Keratinocyte (primary cell): Measurements from ENCODE around the gene TBC1D9B.

Source experiments
- CTCF ChIP-seq, 3 experiments: IDR thresholded peaks in 1 of 3; conservative IDR thresholded peaks in 1 of 3; optimal IDR thresholded peaks in 1 of 3; 2 replicates in 2 of 3; 3 replicates in 1 of 3; pipeline versions ENCODE3 to v1.5.1; 2011; ENCODE audit warnings: low read length in 3 of 3, mild to moderate bottlenecking in 3 of 3, moderate library complexity in 2 of 3, control low read depth in 1 of 3, inconsistent platforms in 1 of 3; ENCODE audit not compliant: insufficient read depth in 2 of 3; ENCODE audit errors: extremely low read depth in 1 of 3
- EZH2 ChIP-seq: IDR thresholded peaks from one replicate; pipeline ENCODE4 v1.6.1; 2012; ENCODE audit warnings: inconsistent platforms, mild to moderate bottlenecking, low read length, moderate library complexity

GRCh38 chr5:179955062-179955461 lies 47.4 kb upstream of the TBC1D9B start:
- TF ChIP-seq CTCF (optimal IDR thresholded peaks at IDR 0.05 in 1 of 3, IDR thresholded peaks at IDR 0.05 in 1 of 3, conservative IDR thresholded peaks at IDR 0.05 in 1 of 3; ENCODE audit: extremely low read depth in 1 of 3, insufficient read depth in 2 of 3, low read length in 3 of 3) (no peak), EZH2 (no peak)
